AG10803 (cell line): ENCODE measurements around the gene CCDC91.
"Not testable (repeated sequence)": the region's sequence is repeated elsewhere in the genome, so short reads cannot be mapped to it uniquely, and the experiment has no call there.

ENCODE experiments used
- DNase-seq: peaks from one replicate; pipeline ENCODE4 v3.0.0; 2010; ENCODE audit warnings: low read depth
- H3K4me3 ChIP-seq: 2 replicates; pipeline ENCODE4 v1.5.1; 2011; ENCODE audit warnings: mild to moderate bottlenecking, low read length, control low read depth
- CTCF ChIP-seq: conservative IDR thresholded peaks from 2 replicates; pipeline ENCODE4 v1.5.1; 2011; ENCODE audit warnings: mild to moderate bottlenecking, low read length, control low read depth, inconsistent platforms

The CCDC91 gene

GRCh38 chr12:28374556-28374955 is 184.3 kb downstream of the CCDC91 start:
- DNase-seq = peak; percentile 52
- TF ChIP-seq CTCF = no peak
- no peak overlapping the region for H3K4me3 ChIP-seq

DNA sequence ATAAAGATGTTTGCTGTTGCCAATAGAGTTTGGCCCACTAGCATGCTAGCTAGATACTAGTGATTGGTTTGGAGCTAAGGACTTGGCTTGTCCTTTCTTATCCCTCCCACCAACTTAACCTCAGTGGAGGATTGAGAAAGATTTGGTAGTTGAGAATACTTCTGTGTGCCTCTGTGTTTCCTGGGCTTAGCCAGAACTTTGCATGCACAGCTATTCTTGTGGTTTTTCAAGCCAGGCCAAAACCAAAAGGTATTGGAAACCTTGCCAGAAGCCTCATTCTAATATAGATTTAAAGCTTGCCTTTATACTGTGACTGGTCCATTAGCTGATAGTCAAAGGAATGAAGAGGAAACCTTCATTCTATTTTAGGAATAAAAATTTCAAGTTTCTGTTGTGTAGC is 188.5 kb downstream of the CCDC91 start:
- TF ChIP-seq CTCF = no peak
- H3K4me3 ChIP-seq = no peak overlapping the region
- DNase-seq = peak; percentile 96

DNA sequence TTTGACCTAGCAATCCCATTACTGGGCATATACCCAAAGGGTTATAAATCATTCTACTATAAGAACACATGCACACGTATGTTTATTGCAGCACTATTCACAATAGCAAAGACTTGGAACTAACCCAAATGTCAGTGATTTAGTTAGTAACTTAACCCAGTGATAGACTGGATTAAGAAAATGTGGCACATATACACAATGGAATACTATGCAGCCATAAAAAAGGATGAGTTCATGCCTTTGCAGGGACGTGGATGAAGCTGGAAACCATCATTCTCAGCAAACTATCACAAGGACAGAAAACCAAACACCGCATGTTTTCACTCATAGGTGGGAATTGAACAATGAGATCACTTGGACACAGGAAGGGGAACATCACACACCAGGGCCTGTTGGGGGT is 189.5 kb downstream of the CCDC91 start:
- DNase-seq = peak; percentile 11
- not testable (repeated sequence) for H3K4me3 ChIP-seq

DNA sequence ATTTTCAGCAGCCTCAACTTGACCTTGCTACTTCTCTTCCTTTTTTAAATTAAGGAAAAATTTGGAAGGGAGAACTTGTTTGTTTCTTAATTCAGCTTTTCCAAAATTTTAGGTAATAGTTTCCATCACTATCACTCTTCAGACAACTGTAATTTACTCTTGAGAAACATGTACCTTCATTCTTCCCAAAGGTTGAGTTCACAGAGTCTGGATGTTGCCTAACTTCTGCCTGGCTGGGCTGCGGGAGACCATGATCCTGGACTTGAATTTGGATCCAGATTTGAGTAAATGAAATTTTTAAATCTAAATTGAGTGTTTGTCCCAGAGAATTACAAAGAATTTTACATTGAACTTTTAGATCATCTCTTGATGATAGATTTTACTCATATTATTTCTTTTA is 193.1 kb downstream of the CCDC91 start:
- DNase-seq = no peak
- TF ChIP-seq CTCF = no peak
- H3K4me3 ChIP-seq = no peak overlapping the region

DNA sequence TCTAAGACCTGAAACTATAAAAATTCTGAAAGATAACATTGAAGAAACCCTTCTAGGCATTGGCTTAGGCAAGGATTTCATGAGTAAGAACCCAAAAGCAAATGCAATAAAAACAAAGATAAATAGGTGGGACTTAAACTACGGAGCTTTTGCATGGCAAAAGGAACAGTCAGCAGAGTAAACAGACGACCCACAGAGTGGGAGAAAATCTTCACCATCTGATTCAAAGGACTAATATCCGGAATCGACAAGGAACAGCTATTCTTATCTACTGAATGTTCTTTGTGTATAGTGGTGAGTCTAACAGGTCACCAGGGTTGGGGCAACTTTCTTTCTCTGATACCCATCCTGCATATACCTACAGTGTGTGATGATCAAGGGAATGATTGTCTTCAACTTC is 198.6 kb downstream of the CCDC91 start:
- no peak overlapping the region for H3K4me3 ChIP-seq
- TF ChIP-seq CTCF = no peak
- no peak for DNase-seq

- no peak for TF ChIP-seq CTCF
- H3K4me3 ChIP-seq = no peak overlapping the region
- no peak for DNase-seq
Observed at GRCh38 chr12:28390206-28390605, 199.9 kb downstream of the CCDC91 start.

DNA sequence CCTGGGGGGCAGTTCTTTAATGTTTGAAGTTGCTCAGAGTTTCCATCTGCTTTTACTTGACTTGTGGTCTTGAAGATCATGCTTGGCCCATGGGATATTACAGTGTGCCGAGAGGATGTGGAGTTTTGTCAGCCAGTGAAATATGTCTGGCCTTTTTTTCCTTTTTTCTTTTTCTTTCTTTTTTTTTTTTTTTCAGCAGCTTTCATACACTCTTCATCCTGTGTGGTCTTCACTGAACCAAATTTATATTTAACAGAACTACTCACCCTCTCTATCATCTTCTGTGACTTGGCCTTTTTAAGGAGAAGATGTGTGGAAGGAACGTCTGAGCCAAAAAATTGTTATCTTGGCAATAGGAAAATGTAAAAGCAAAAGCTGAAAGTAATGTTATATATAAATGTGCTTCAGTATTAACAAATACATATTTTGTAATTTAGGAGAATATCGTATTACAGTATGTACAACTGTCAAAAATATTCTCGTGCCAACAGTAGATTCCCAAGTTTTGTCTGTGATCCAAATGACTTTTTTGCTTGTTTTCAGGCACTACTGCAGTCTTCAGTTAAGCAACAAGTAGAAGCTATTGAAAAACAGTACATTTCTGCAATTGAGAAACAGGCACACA is 200.6 kb downstream of the CCDC91 start:
- peak; percentile 88 for DNase-seq
- H3K4me3 ChIP-seq = no peak overlapping the region; the same call in 1 of the 2 replicates
- no peak for TF ChIP-seq CTCF

GRCh38 chr12:28409892-28410291 is 219.6 kb downstream of the CCDC91 start:
- TF ChIP-seq CTCF = no peak
- DNase-seq = peak; percentile 32
- no peak overlapping the region for H3K4me3 ChIP-seq
